Endothelial cell (in vitro differentiated cells): ENCODE data around the gene S100A10. TPM values are rescaled to one million over a fixed set of nuclear protein-coding genes. Genes with fewer than 3 reads are reported as not detected.

Experiments
- DNase-seq: peaks from one replicate; pipeline ENCODE4 v3.0.0; 2021; ENCODE audit warnings: low spot score
- H3K27ac Mint-ChIP-seq: one replicate; pipeline ENCODE4 v1.8.0; 2021; ENCODE audit warnings: mixed read lengths, inconsistent platforms; ENCODE audit not compliant: unreplicated experiment
- H3K27me3 Mint-ChIP-seq: one replicate; pipeline ENCODE4 v1.8.0; 2021; ENCODE audit warnings: mild to moderate bottlenecking, moderate library complexity, mixed read lengths, inconsistent platforms; ENCODE audit not compliant: unreplicated experiment
- H3K36me3 Mint-ChIP-seq: one replicate; pipeline ENCODE4 v1.8.0; 2021; ENCODE audit warnings: mild to moderate bottlenecking, low read depth, mixed read lengths, inconsistent platforms; ENCODE audit not compliant: unreplicated experiment
- H3K4me1 Mint-ChIP-seq: one replicate; pipeline ENCODE4 v1.8.0; 2021; ENCODE audit warnings: mild to moderate bottlenecking, mixed read lengths, inconsistent platforms; ENCODE audit not compliant: unreplicated experiment
- H3K4me3 Mint-ChIP-seq: one replicate; pipeline ENCODE4 v1.8.0; 2021; ENCODE audit warnings: mild to moderate bottlenecking, mixed read lengths, inconsistent platforms; ENCODE audit not compliant: unreplicated experiment
- H3K9me3 Mint-ChIP-seq: one replicate; pipeline ENCODE4 v1.8.0; 2021; ENCODE audit warnings: mixed read lengths, inconsistent platforms; ENCODE audit not compliant: unreplicated experiment
- total RNA-seq: library from RNA; stranded (reverse); fragmentation: NEBNext Ultra II Directional; extraction: Animal tissue kit (Norgen Biotek cat#: 25700); gene quantifications from one replicate; pipeline ENCODE4 v1.2.1, GENCODE V29; 2021; ENCODE audit not compliant: unreplicated experiment
- TF ChIP-seq, protein P1 (sequence below): fragments of 200-600 bp; sonication (generic); IDR thresholded peaks from one replicate; pipeline ENCODE4 v1.5.0; 2021; ENCODE audit warnings: antibody characterized with exemption; ENCODE audit not compliant: unreplicated experiment

Gene S100A10
- total RNA-seq, 1 donor from 2014 or later = 241 TPM

DNA sequence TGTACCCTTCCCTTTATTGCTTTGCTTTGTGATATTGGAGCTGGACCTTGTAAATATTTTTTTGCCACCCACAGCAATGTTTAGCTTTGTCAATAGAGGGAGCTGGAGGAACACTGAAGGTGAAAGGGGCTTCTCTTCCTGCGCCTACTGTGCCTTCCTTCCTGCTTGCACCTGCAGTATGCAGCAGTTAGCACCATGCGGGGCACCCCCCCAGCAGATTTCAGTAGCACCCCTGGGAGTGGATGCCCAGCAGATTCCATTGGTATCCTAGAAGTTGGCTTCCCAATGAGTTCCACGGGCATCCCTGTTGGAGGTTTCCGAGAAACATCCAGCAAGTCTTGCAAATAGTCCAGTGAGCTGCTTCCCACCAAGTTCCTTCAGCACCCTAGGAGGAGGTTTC, 25.6 kb downstream of the S100A10 start:
- Mint-ChIP-seq H3K4me1 (peaks cover 21% of the 10 kb centered on the region), H3K27ac (no peak overlapping the region), H3K27me3 (no peaks in the 10 kb centered on the region), H3K4me3 (no peak overlapping the region), H3K9me3 (no peaks in the 10 kb centered on the region), H3K36me3 (no peaks in the 10 kb centered on the region)
- no peak for DNase-seq
- TF ChIP-seq, protein P1, sequence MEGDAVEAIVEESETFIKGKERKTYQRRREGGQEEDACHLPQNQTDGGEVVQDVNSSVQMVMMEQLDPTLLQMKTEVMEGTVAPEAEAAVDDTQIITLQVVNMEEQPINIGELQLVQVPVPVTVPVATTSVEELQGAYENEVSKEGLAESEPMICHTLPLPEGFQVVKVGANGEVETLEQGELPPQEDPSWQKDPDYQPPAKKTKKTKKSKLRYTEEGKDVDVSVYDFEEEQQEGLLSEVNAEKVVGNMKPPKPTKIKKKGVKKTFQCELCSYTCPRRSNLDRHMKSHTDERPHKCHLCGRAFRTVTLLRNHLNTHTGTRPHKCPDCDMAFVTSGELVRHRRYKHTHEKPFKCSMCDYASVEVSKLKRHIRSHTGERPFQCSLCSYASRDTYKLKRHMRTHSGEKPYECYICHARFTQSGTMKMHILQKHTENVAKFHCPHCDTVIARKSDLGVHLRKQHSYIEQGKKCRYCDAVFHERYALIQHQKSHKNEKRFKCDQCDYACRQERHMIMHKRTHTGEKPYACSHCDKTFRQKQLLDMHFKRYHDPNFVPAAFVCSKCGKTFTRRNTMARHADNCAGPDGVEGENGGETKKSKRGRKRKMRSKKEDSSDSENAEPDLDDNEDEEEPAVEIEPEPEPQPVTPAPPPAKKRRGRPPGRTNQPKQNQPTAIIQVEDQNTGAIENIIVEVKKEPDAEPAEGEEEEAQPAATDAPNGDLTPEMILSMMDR = peak; percentile 33

GRCh38 chr1:151967091-151967490, 26.6 kb downstream of the S100A10 start:
- Mint-ChIP-seq H3K9me3 (no peaks in the 10 kb centered on the region), H3K27ac (no peak overlapping the region), H3K27me3 (no peaks in the 10 kb centered on the region), H3K4me3 (no peak overlapping the region), H3K4me1 (peaks cover 25% of the 10 kb centered on the region), H3K36me3 (no peaks in the 10 kb centered on the region)
- DNase-seq = no peak
- TF ChIP-seq, protein P1 = no peak

GRCh38 chr1:151966061-151966460, 27.6 kb downstream of the S100A10 start:
- Mint-ChIP-seq H3K4me3 (no peak overlapping the region), H3K36me3 (no peaks in the 10 kb centered on the region), H3K9me3 (no peaks in the 10 kb centered on the region), H3K4me1 (peaks cover 35% of the 10 kb centered on the region), H3K27me3 (no peaks in the 10 kb centered on the region), H3K27ac (no peak overlapping the region)
- TF ChIP-seq, protein P1 = no peak
- no peak for DNase-seq

DNA sequence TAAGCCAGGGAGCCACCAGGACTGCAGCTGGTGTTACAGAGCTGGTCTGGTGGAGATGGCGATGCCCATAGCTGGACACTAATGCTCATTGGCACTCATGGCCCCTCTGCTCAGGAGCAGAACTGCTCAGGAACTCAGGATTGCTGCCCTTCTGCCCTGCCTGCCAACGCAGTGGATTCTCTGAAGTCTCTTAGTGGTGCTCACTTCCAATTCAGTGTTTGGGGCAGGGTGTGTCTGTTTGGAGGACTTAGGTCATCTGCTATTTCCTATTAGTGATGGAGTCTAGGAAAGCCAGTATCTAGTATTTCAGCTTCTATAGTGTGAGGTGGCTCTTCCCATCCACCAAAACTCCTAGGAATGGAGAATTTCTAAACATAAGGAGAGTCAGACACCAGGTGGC, 29.1 kb downstream of the S100A10 start:
- no peak for DNase-seq
- H3K36me3 Mint-ChIP-seq = no peaks in the 10 kb centered on the region
- no peaks in the 10 kb centered on the region for H3K27me3 Mint-ChIP-seq
- H3K27ac Mint-ChIP-seq = no peak overlapping the region
- TF ChIP-seq, protein P1 = no peak
- no peak overlapping the region for H3K4me3 Mint-ChIP-seq
- no peaks in the 10 kb centered on the region for H3K9me3 Mint-ChIP-seq
- H3K4me1 Mint-ChIP-seq = peaks cover 44% of the 10 kb centered on the region

- Mint-ChIP-seq H3K27me3 (no peaks in the 10 kb centered on the region), H3K27ac (no peak overlapping the region), H3K9me3 (no peaks in the 10 kb centered on the region), H3K4me3 (no peak overlapping the region), H3K4me1 (peaks cover 44% of the 10 kb centered on the region), H3K36me3 (no peaks in the 10 kb centered on the region)
- no peak for DNase-seq
- TF ChIP-seq, protein P1 = no peak
These were observed 30.4 kb downstream of the S100A10 start for GRCh38 chr1:151963288-151963687.
